Measurements from ENCODE around the gene SASH1. TPM values are rescaled to one million over a fixed set of nuclear protein-coding genes. Genes with fewer than 3 reads are reported as not detected.

Gene SASH1
- total and polyA plus RNA-seq, 5 donors from 2014 or later: 0.06 TPM; not detected in 4

DNA sequence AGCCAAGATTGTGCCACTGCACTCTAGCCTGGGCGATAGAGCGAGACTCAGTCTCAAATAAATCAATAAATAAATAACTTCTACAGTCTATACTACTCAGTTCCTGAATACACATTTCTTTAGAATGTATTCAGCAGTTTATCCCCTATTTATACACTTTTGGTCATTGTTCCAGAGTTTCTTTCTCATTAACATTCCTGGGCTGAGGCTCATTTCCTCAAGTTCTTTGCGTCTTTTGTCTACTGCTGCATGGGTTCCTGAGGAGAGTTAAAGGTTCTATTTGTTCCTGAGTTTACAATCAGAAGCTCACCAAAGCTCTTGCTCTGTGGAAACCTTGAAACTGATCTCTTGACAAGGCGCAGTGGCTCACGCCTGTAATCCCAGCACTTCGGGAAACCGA, 37.7 kb upstream of the SASH1 start:
- Mint-ChIP-seq H3K4me1 (no peaks in the 10 kb centered on the region), H3K27me3 (no peaks in the 10 kb centered on the region), H3K36me3 (no peaks in the 10 kb centered on the region), H3K9me3 (peaks cover 0 to 2% (median 0%) of the 10 kb centered on the region in 7 donors), H3K4me3 (no peak overlapping the region), H3K27ac (no peak overlapping the region)
- Histone ChIP-seq H3K4me3 (ENCODE audit: low read depth, low read length) (no peak overlapping the region), H3K9me3 (ENCODE audit: control insufficient read depth in 2 of 2, low read length in 2 of 2) (no peaks in the 10 kb centered on the region), H3K27me3 (ENCODE audit: control insufficient read depth, insufficient read depth, low read length) (no peaks in the 10 kb centered on the region), H3K27ac (ENCODE audit: insufficient read depth, low read length, poor library complexity, severe bottlenecking) (no peak overlapping the region), H3K4me1 (ENCODE audit: control insufficient read depth, insufficient read depth, low read length, poor library complexity, severe bottlenecking) (no peaks in the 10 kb centered on the region), H3K36me3 (ENCODE audit: control insufficient read depth, insufficient read depth, low read length) (no peaks in the 10 kb centered on the region)
- ATAC-seq (ENCODE audit: low read depth in 2 of 2) (no peak), DNase-seq (no peak)

- Mint-ChIP-seq H3K4me3 (no peak overlapping the region), H3K9me3 (peaks cover 0 to 3% (median 0%) of the 10 kb centered on the region in 7 donors), H3K4me1 (no peaks in the 10 kb centered on the region), H3K27me3 (no peaks in the 10 kb centered on the region), H3K36me3 (no peaks in the 10 kb centered on the region), H3K27ac (no peak overlapping the region)
- Histone ChIP-seq H3K36me3 (ENCODE audit: control insufficient read depth, insufficient read depth, low read length) (no peaks in the 10 kb centered on the region), H3K4me3 (ENCODE audit: low read depth, low read length) (no peak overlapping the region), H3K27me3 (ENCODE audit: control insufficient read depth, insufficient read depth, low read length) (no peaks in the 10 kb centered on the region), H3K27ac (ENCODE audit: insufficient read depth, low read length, poor library complexity, severe bottlenecking) (no peak overlapping the region), H3K4me1 (ENCODE audit: control insufficient read depth, insufficient read depth, low read length, poor library complexity, severe bottlenecking) (no peaks in the 10 kb centered on the region), H3K9me3 (ENCODE audit: control insufficient read depth in 2 of 2, low read length in 2 of 2) (no peaks in the 10 kb centered on the region)
- no peak for ATAC-seq (ENCODE audit: low read depth in 2 of 2)
- no peak for DNase-seq
Observed at GRCh38 chr6:148306286-148306685, 36.4 kb upstream of the SASH1 start.

DNA sequence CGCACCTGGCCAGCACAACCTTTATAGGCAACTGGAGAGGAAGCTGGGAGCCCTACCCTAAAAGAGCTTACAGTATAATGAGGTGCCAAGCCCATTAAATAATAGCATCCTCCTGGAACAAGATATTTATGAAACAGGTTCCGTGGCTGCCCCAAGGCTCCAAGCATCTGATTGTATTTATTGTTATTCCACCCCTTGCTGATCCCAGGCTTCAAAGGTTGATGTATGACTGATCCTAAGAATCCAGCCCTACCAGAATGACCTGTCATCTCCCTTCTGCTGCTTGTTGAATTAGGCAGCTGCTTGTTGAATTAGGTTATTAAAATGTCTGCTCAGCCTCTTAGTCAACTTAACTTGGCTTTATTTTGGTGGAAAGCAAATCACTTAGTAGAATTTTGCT, 35.2 kb upstream of the SASH1 start:
- Histone ChIP-seq H3K27me3 (ENCODE audit: control insufficient read depth, insufficient read depth, low read length) (no peaks in the 10 kb centered on the region), H3K4me1 (ENCODE audit: control insufficient read depth, insufficient read depth, low read length, poor library complexity, severe bottlenecking) (no peaks in the 10 kb centered on the region), H3K36me3 (ENCODE audit: control insufficient read depth, insufficient read depth, low read length) (no peaks in the 10 kb centered on the region), H3K9me3 (ENCODE audit: control insufficient read depth in 2 of 2, low read length in 2 of 2) (no peaks in the 10 kb centered on the region), H3K4me3 (ENCODE audit: low read depth, low read length) (no peak overlapping the region), H3K27ac (ENCODE audit: insufficient read depth, low read length, poor library complexity, severe bottlenecking) (no peak overlapping the region)
- no peak for DNase-seq
- Mint-ChIP-seq H3K36me3 (no peaks in the 10 kb centered on the region), H3K4me1 (no peaks in the 10 kb centered on the region), H3K27ac (no peak overlapping the region), H3K9me3 (peaks cover 0 to 3% (median 0%) of the 10 kb centered on the region in 7 donors), H3K27me3 (no peaks in the 10 kb centered on the region), H3K4me3 (no peak overlapping the region)
- ATAC-seq (ENCODE audit: low read depth in 2 of 2): no peak

DNA sequence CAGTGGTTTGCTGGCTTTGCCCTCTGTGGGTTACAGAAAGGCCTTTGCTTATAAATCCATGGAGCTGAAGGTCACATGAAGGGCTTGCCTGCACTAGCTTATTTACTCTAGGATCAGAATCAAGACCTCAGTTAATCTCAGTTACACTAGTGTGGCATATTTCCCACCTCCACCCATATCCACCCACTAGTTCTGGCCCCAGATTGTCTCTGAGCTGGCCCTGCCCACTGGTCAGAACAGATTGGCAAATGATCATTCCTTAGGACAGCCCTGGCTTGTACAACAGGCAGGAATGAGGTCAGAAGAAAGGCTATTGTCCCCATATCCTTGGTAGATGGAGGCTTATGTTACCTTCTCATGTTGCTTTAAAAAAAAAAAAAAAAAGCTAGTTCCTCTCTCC, 33.3 kb upstream of the SASH1 start:
- DNase-seq (no peak), ATAC-seq (ENCODE audit: low read depth in 2 of 2) (no peak)
- Histone ChIP-seq H3K27me3 (ENCODE audit: control insufficient read depth, insufficient read depth, low read length) (no peaks in the 10 kb centered on the region), H3K27ac (ENCODE audit: insufficient read depth, low read length, poor library complexity, severe bottlenecking) (no peak overlapping the region), H3K4me1 (ENCODE audit: control insufficient read depth, insufficient read depth, low read length, poor library complexity, severe bottlenecking) (no peaks in the 10 kb centered on the region), H3K36me3 (ENCODE audit: control insufficient read depth, insufficient read depth, low read length) (no peaks in the 10 kb centered on the region), H3K4me3 (ENCODE audit: low read depth, low read length) (no peak overlapping the region), H3K9me3 (ENCODE audit: control insufficient read depth in 2 of 2, low read length in 2 of 2) (no peaks in the 10 kb centered on the region)
- no peaks in the 10 kb centered on the region for H3K4me1 Mint-ChIP-seq
- no peak overlapping the region for H3K4me3 Mint-ChIP-seq
- H3K27me3 Mint-ChIP-seq: no peaks in the 10 kb centered on the region
- H3K27ac Mint-ChIP-seq: no peak overlapping the region
- H3K9me3 Mint-ChIP-seq: peaks cover 0 to 3% (median 0%) of the 10 kb centered on the region in 7 donors
- no peaks in the 10 kb centered on the region for H3K36me3 Mint-ChIP-seq

DNA sequence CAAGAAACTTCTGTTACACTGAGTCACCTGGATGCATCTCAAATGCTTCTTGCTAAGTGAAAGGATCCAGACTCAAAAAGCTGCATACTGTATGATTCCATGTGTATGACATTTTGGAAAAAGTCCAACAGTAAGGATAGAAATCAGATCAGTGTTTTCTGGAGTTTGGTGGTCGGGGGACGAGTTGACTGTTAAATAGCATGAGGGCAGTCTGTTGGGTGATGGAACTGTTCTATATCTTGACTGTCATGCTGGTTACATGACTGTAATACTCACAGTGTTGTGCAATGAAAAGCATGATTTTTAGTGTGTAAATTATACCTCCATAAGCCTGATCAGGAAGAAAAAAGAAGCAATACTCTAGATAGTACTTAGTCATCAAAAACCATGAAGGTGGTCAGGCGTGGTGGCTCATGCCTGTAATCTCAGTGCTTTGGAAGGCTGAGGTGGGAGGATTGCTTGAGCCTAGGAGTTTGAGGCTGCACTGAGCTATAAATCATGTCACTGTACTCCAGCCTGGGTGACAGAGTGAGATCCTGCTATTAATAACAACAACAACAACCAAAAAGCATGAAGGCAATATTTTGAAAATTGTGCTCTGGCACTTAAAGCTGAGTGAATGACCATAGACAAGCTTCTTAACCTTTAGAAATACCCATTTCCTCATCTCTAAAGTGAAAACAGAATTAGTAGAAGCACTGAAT, 30.5 kb upstream of the SASH1 start:
- Mint-ChIP-seq H3K4me1 (no peaks in the 10 kb centered on the region), H3K36me3 (no peaks in the 10 kb centered on the region), H3K27ac (no peak overlapping the region), H3K4me3 (no peak overlapping the region), H3K27me3 (no peaks in the 10 kb centered on the region), H3K9me3 (peaks cover 0 to 3% (median 0%) of the 10 kb centered on the region in 7 donors)
- no peaks in the 10 kb centered on the region for H3K36me3 ChIP-seq (ENCODE audit: control insufficient read depth, insufficient read depth, low read length)
- DNase-seq (no peak), ATAC-seq (ENCODE audit: low read depth in 2 of 2) (no peak)
- H3K4me1 ChIP-seq (ENCODE audit: control insufficient read depth, insufficient read depth, low read length, poor library complexity, severe bottlenecking): no peaks in the 10 kb centered on the region
- no peak overlapping the region for H3K4me3 ChIP-seq (ENCODE audit: low read depth, low read length)
- H3K9me3 ChIP-seq (ENCODE audit: control insufficient read depth in 2 of 2, low read length in 2 of 2): no peaks in the 10 kb centered on the region
- H3K27me3 ChIP-seq (ENCODE audit: control insufficient read depth, insufficient read depth, low read length): no peaks in the 10 kb centered on the region
- H3K27ac ChIP-seq (ENCODE audit: insufficient read depth, low read length, poor library complexity, severe bottlenecking): no peak overlapping the region

DNA sequence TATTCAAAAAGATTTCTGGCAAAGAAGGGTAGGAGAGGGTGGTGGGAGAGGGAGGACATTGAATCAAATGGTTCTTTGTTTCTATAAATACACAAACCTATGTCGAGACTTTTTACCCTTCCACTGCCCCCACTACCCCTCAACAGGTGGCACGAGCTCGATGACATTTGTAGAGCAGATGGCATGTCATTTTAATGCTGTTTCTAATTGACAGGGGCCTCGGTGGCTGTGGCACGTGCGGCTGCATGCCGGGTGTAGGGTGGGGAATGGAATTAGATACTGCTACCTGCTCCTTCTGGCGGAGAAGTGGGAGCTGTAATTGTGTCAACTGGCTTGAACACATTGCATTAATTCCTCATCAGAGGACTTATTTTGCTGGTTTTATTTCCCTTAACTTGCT, 29.1 kb upstream of the SASH1 start:
- no peak for ATAC-seq (ENCODE audit: low read depth in 2 of 2)
- no peak overlapping the region for H3K4me3 Mint-ChIP-seq

DNA sequence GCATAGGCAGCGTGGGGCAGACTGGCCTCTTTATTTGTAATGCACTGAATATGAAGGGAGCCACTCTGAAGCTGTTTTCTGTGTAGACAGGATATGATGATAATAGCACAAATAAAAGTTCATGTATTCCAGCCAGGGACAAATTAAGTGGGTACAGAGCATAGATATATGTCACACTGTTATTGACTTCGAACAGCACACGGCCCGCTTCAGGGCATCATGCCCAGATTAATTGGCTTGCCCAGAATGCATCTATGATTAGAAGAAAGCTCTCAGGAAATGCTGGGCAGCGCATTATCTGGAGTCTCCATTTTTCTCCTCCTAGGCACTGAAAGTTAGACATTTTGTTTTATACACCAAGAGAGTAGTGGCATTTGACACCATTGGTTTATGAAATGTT, 26.3 kb upstream of the SASH1 start:
- Histone ChIP-seq H3K4me3 (ENCODE audit: low read depth, low read length) (no peak overlapping the region), H3K36me3 (ENCODE audit: control insufficient read depth, insufficient read depth, low read length) (no peaks in the 10 kb centered on the region), H3K27me3 (ENCODE audit: control insufficient read depth, insufficient read depth, low read length) (no peaks in the 10 kb centered on the region), H3K4me1 (ENCODE audit: control insufficient read depth, insufficient read depth, low read length, poor library complexity, severe bottlenecking) (no peaks in the 10 kb centered on the region), H3K9me3 (ENCODE audit: control insufficient read depth in 2 of 2, low read length in 2 of 2) (no peaks in the 10 kb centered on the region), H3K27ac (ENCODE audit: insufficient read depth, low read length, poor library complexity, severe bottlenecking) (no peak overlapping the region)
- ATAC-seq (ENCODE audit: low read depth in 2 of 2) (no peak), DNase-seq (no peak)
- no peaks in the 10 kb centered on the region for H3K4me1 Mint-ChIP-seq
- H3K9me3 Mint-ChIP-seq: peaks cover 0 to 2% (median 0%) of the 10 kb centered on the region in 7 donors
- H3K27ac Mint-ChIP-seq: no peak overlapping the region
- H3K4me3 Mint-ChIP-seq: no peak overlapping the region
- H3K36me3 Mint-ChIP-seq: no peaks in the 10 kb centered on the region
- H3K27me3 Mint-ChIP-seq: no peaks in the 10 kb centered on the region

More for the DNA sequence above, 29.1 kb upstream of the SASH1 start:
- no peaks in the 10 kb centered on the region for H3K4me1 ChIP-seq (ENCODE audit: control insufficient read depth, insufficient read depth, low read length, poor library complexity, severe bottlenecking)
- Mint-ChIP-seq H3K27me3 (no peaks in the 10 kb centered on the region), H3K36me3 (no peaks in the 10 kb centered on the region), H3K27ac (no peak overlapping the region), H3K9me3 (peaks cover 0 to 3% (median 0%) of the 10 kb centered on the region in 7 donors), H3K4me1 (no peaks in the 10 kb centered on the region)
- no peak for DNase-seq
- no peaks in the 10 kb centered on the region for H3K36me3 ChIP-seq (ENCODE audit: control insufficient read depth, insufficient read depth, low read length)
- H3K4me3 ChIP-seq (ENCODE audit: low read depth, low read length): no peak overlapping the region
- H3K27me3 ChIP-seq (ENCODE audit: control insufficient read depth, insufficient read depth, low read length): no peaks in the 10 kb centered on the region
- no peaks in the 10 kb centered on the region for H3K9me3 ChIP-seq (ENCODE audit: control insufficient read depth in 2 of 2, low read length in 2 of 2)
- no peak overlapping the region for H3K27ac ChIP-seq (ENCODE audit: insufficient read depth, low read length, poor library complexity, severe bottlenecking)

- Histone ChIP-seq H3K4me1 (ENCODE audit: control insufficient read depth, insufficient read depth, low read length, poor library complexity, severe bottlenecking) (no peaks in the 10 kb centered on the region), H3K4me3 (ENCODE audit: low read depth, low read length) (no peak overlapping the region), H3K9me3 (ENCODE audit: control insufficient read depth in 2 of 2, low read length in 2 of 2) (no peaks in the 10 kb centered on the region), H3K27ac (ENCODE audit: insufficient read depth, low read length, poor library complexity, severe bottlenecking) (no peak overlapping the region), H3K27me3 (ENCODE audit: control insufficient read depth, insufficient read depth, low read length) (no peaks in the 10 kb centered on the region), H3K36me3 (ENCODE audit: control insufficient read depth, insufficient read depth, low read length) (no peaks in the 10 kb centered on the region)
- Mint-ChIP-seq H3K9me3 (peaks cover 0 to 2% (median 0%) of the 10 kb centered on the region in 7 donors), H3K4me1 (no peaks in the 10 kb centered on the region), H3K4me3 (no peak overlapping the region), H3K27ac (no peak overlapping the region), H3K27me3 (no peaks in the 10 kb centered on the region), H3K36me3 (no peaks in the 10 kb centered on the region)
- ATAC-seq (ENCODE audit: low read depth in 2 of 2): no peak
- DNase-seq: no peak
Observed at GRCh38 chr6:148317051-148317450, 25.6 kb upstream of the SASH1 start.
